SK-N-SH (cell line): ENCODE measurements around the gene SH3GLB2. TPM values are rescaled to one million over a fixed set of nuclear protein-coding genes. Genes with fewer than 3 reads are reported as not detected.

Experiments used
- CTCF ChIA-PET: fragments of 300-600, 350-600 bp; formaldehyde crosslinking; extraction: SDS; loops from one replicate; lab custom pipeline; 2021; lab: Yijun Ruan, JAX
- POLR2A ChIA-PET: fragments of 350-600 bp; sonication (Branson Sonifier 250); formaldehyde crosslinking; extraction: SDS; loops from one replicate; lab custom pipeline; 2020; ENCODE audit warnings: antibody characterized with exemption, inconsistent platforms; lab: Yijun Ruan, JAX
- DNase-seq: peaks from one replicate; pipeline ENCODE4 v3.0.0; 2012
- H2AFZ ChIP-seq: fragments of 200-600 bp; sonication (generic); 2 replicates; pipeline ENCODE4 v1.8.1; 2016; ENCODE audit warnings: antibody characterized with exemption, mild to moderate bottlenecking, low read depth
- H3F3A ChIP-seq: fragments of 200-600 bp; sonication (generic); replicated peaks from 2 replicates; pipeline ENCODE3; 2016; ENCODE audit warnings: antibody characterized with exemption, mild to moderate bottlenecking; ENCODE audit not compliant: insufficient read depth
- H3K27ac ChIP-seq, 2 experiments: fragments of 200-500 bp in 1 of 2; fragments of 200-600 bp in 1 of 2; sonication (Bioruptor generic) in 1 of 2; sonication (generic), shearing (Covaris generic) in 1 of 2; 2 replicates each; pipeline versions ENCODE4 v1.5.1 to v1.6.1; 2014 to 2016; ENCODE audit warnings: low read depth in 2 of 2, inconsistent platforms in 1 of 2, low read length in 1 of 2, mild to moderate bottlenecking in 1 of 2, mixed read lengths in 1 of 2
- H3K27me3 ChIP-seq: fragments of 200-600 bp; sonication (generic), shearing (Covaris generic); 2 replicates; pipeline ENCODE4 v1.6.1; 2016; ENCODE audit warnings: mixed run types; ENCODE audit not compliant: insufficient read depth
- H3K36me3 ChIP-seq, 2 experiments: fragments of 200-500 bp in 1 of 2; fragments of 200-600 bp in 1 of 2; sonication (Bioruptor generic) in 1 of 2; sonication (generic) in 1 of 2; replicated peaks in 1 of 2; 2 replicates each; pipeline versions ENCODE3 to v1.5.1; 2014 to 2016; ENCODE audit warnings: low read length in 1 of 2, mild to moderate bottlenecking in 1 of 2; ENCODE audit not compliant: insufficient read depth in 2 of 2, control insufficient read depth in 1 of 2
- H3K4me1 ChIP-seq, 2 experiments: fragments of 200-500 bp in 1 of 2; fragments of 200-600 bp in 1 of 2; sonication (Bioruptor generic) in 1 of 2; sonication (generic), shearing (Covaris generic) in 1 of 2; 2 replicates each; pipeline versions ENCODE4 v1.5.1 to v1.6.1; 2014 to 2016; ENCODE audit warnings: low read depth in 1 of 2, low read length in 1 of 2, mixed run types in 1 of 2; ENCODE audit not compliant: insufficient read depth in 2 of 2, control insufficient read depth in 1 of 2
- H3K4me2 ChIP-seq: fragments of 200-600 bp; sonication (generic), shearing (Covaris generic); 2 replicates; pipeline ENCODE4 v1.6.1; 2017; ENCODE audit warnings: mixed run types
- H3K4me3 ChIP-seq, 2 experiments: fragments of 200-500 bp in 1 of 2; fragments of 200-600 bp in 1 of 2; sonication (Bioruptor generic) in 1 of 2; sonication (generic), shearing (Covaris generic) in 1 of 2; 2 replicates each; pipeline versions ENCODE4 v1.5.1 to v1.8.1; 2014 to 2016; ENCODE audit warnings: low read depth in 2 of 2, inconsistent platforms in 1 of 2, low read length in 1 of 2, mild to moderate bottlenecking in 1 of 2, mixed read lengths in 1 of 2, moderate library complexity in 1 of 2
- H3K79me2 ChIP-seq: fragments of 200-600 bp; sonication (generic); 2 replicates; pipeline ENCODE4 v1.8.1; 2017; ENCODE audit warnings: mild to moderate bottlenecking; ENCODE audit not compliant: insufficient read depth
- H3K9ac ChIP-seq: fragments of 200-600 bp; sonication (generic); 2 replicates; pipeline ENCODE4 v1.6.1; 2017; ENCODE audit warnings: mixed run types
- H3K9me2 ChIP-seq: fragments of 200-600 bp; sonication (generic); 2 replicates; pipeline ENCODE4 v1.6.1; 2017; ENCODE audit warnings: mixed run types
- H3K9me3 ChIP-seq: fragments of 200-600 bp; sonication (generic); 2 replicates; pipeline ENCODE4 v1.6.1; 2017; ENCODE audit warnings: mixed run types, mild to moderate bottlenecking, moderate library complexity
- H4K20me1 ChIP-seq: fragments of 200-600 bp; sonication (generic); 2 replicates; pipeline ENCODE4 v1.6.1; 2017; ENCODE audit warnings: mild to moderate bottlenecking, mixed run types; ENCODE audit not compliant: insufficient read depth
- MAX ChIP-seq: IDR thresholded peaks from 2 replicates; pipeline ENCODE4 v1.4.0; 2012; ENCODE audit warnings: low read depth
- RCOR1 ChIP-seq: fragments of 150-350 bp; IDR thresholded peaks from 2 replicates; pipeline ENCODE4 v1.6.1; 2017; ENCODE audit warnings: antibody characterized with exemption, low read length
- TCF12 ChIP-seq: IDR thresholded peaks from 2 replicates; pipeline ENCODE4 v1.4.0; 2012
- USF1 ChIP-seq: IDR thresholded peaks from 2 replicates; pipeline ENCODE4 v1.4.0; 2012; ENCODE audit warnings: low read depth, borderline replicate concordance
- WGBS: methylation state at CpG from one replicate; pipeline ENCODE4 v1.1.6; 2017; ENCODE audit warnings: low lambda C conversion rate; 5-methylcytosine and 5-hydroxymethylcytosine counted together
- polyA plus RNA-seq, 3 experiments: library from polyadenylated mRNA; depleted of rRNA; stranded (reverse); fragments of >200 nt; gene quantifications; 2 replicates each; pipeline ENCODE4 v1.2.3, GENCODE V29; 2012
- TF ChIP-seq, protein P1 (sequence below): IDR thresholded peaks from 2 replicates; pipeline ENCODE4; 2012

SH3GLB2 gene
- polyA plus RNA-seq, 1 of the 3 experiments (the other 2 are of a cell fraction) = 94.4 TPM

DNA sequence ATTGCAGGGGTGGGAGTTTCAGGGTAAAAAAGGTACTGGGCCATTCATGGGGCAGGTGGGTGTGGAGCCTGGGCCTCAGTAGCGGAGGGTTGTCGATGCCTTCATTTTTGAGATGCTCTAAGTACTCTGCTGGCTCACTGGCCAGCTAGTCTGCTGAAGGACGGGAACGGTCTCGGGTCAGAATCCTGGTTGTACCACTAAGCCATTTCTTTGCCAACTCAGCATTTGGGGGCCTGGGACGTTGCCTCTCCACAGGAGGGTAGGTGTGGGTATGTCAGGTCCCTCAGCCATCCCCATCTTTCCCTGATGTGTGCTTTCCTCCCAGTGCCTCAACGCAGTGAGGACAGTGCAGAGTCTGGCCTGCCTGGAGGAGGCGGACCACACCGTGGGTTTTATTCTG is 25.1 kb downstream of the SH3GLB2 start:
- POLR2A ChIA-PET = no interaction called here
- no peak overlapping the region for H3K27ac ChIP-seq
- H3K4me2 ChIP-seq = no peak overlapping the region
- no peaks in the 10 kb centered on the region; a peak in 1 of 4 replicates for H3K4me1 ChIP-seq
- TF ChIP-seq, protein P1, sequence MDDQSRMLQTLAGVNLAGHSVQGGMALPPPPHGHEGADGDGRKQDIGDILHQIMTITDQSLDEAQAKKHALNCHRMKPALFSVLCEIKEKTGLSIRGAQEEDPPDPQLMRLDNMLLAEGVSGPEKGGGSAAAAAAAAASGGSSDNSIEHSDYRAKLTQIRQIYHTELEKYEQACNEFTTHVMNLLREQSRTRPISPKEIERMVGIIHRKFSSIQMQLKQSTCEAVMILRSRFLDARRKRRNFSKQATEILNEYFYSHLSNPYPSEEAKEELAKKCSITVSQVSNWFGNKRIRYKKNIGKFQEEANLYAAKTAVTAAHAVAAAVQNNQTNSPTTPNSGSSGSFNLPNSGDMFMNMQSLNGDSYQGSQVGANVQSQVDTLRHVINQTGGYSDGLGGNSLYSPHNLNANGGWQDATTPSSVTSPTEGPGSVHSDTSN = no peak
- TF ChIP-seq TCF12 = no peak
- H4K20me1 ChIP-seq = 0 out of 2 replicates have a peak, but pooled peaks cover 3% of the 10 kb centered on the region
- CTCF ChIA-PET = interaction anchor here (1.2 kb wide), 1 partner anchor 21 kb away, joined by 3 read pairs; no protein-coding TSS in a partner anchor
- WGBS = 94% methylated on average over 6 of the region's 9 CpGs
- no peak for DNase-seq
- no peaks in the 10 kb centered on the region for H3K79me2 ChIP-seq
- no peaks in the 10 kb centered on the region for H3K27me3 ChIP-seq
- H3K9me2 ChIP-seq = no peaks in the 10 kb centered on the region
- H3K36me3 ChIP-seq = peaks cover 18 to 67% of the 10 kb centered on the region in 2 experiments
- no peak overlapping the region for H3K9ac ChIP-seq
- no peak overlapping the region for H3K4me3 ChIP-seq
- H3F3A ChIP-seq = peaks cover 14% of the 10 kb centered on the region
- no peak overlapping the region for H2AFZ ChIP-seq
- no peaks in the 10 kb centered on the region for H3K9me3 ChIP-seq

DNA sequence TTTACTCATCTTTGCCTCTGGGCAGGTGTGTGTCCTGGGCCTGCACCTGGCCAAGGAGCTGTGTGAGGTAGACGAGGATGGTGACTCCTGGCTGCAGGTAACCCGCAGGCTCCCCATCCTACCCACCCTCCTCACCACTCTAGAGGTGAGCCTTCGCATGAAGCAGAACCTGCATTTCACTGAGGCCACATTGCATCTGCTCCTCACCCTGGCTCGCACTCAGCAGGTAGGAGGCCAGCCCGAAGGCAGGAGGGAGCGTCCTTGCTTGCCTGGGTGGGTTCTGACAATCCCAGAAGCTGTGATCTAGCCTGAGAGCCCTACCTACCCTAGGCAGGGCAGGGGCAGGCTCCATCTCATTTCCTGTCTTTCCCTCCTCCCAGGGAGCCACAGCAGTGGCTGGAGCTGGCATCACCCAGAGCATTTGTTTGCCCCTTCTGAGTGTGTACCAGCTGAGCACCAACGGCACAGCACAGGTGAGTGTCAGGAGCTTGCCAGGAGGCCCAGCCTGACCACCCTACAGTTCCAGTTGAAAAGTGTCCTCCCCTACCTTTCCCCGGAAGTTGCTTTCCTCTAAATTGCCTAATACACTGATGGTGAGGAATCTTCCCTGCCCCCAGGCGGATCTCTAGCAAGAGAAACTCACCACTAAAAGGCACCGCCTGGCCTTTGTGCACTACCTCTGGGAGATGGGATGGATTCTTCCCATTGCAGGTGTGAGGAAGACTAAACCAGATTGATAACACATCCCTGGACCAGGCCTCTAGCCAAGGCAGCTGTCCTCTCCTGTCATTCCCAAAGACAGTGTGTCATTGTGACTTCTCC is 26.4 kb downstream of the SH3GLB2 start:
- peaks cover 6% of the 10 kb centered on the region for H3F3A ChIP-seq
- WGBS = over 99% methylated on average over 10 of the region's 10 CpGs
- H3K4me3 ChIP-seq = no peak overlapping the region

More for the DNA sequence above, 26.4 kb downstream of the SH3GLB2 start:
- Histone ChIP-seq H3K79me2 (no peaks in the 10 kb centered on the region), H4K20me1 (no peaks in the 10 kb centered on the region), H3K27me3 (no peaks in the 10 kb centered on the region), H3K9ac (no peak overlapping the region), H3K9me2 (no peaks in the 10 kb centered on the region), H3K4me1 (no peaks in the 10 kb centered on the region; a peak in 1 of 4 replicates), H3K36me3 (peaks cover 26 to 66% of the 10 kb centered on the region in 2 experiments), H3K9me3 (no peaks in the 10 kb centered on the region), H3K4me2 (no peak overlapping the region), H3K27ac (no peak overlapping the region), H2AFZ (no peak overlapping the region)
- no peak for DNase-seq
- ChIA-PET CTCF (no interaction called here), POLR2A (interaction anchor here (0.5 kb wide), 1 partner anchor 16 kb away, joined by 3 read pairs; no protein-coding TSS in a partner anchor)
- TF ChIP-seq USF1 (no peak), MAX (no peak), RCOR1 (no peak)
